HTR-8/SVneo (cell line): ENCODE measurements around the gene PRL.

Experiments used
- DNase-seq: peaks from one replicate; pipeline ENCODE4 v3.0.0; 2011; ENCODE audit warnings: low spot score, mixed read lengths; ENCODE audit not compliant: insufficient read length
- FAIRE-seq: peaks from 2 replicates; lab custom pipeline; 2011; peaks lifted over from hg19 to GRCh38; lab: Jason Lieb, UNC

Gene PRL

GRCh38 chr6:22296936-22297335 is at the start of gene PRL:
PRL (minus strand) TSS chr6:22297036; CDS start chr6:22296982, 54 bp downstream.
- FAIRE-seq (no peak), DNase-seq (no peak)

GRCh38 chr6:22343864-22344263 is 47.0 kb upstream of the PRL start:
- no peak for FAIRE-seq
- DNase-seq = no peak

GRCh38 chr6:22334778-22335177 is 37.9 kb upstream of the PRL start:
- FAIRE-seq (no peak), DNase-seq (no peak)

- no peak for DNase-seq
- FAIRE-seq = no peak
Measured at GRCh38 chr6:22333802-22334201, 37.0 kb upstream of the PRL start.

GRCh38 chr6:22332711-22333110 is 35.9 kb upstream of the PRL start:
- DNase-seq (no peak), FAIRE-seq (no peak)

- DNase-seq = no peak
- FAIRE-seq = no peak
Measured at GRCh38 chr6:22332216-22332615, 35.4 kb upstream of the PRL start.

- no peak for FAIRE-seq
- DNase-seq = no peak
Measured at GRCh38 chr6:22330941-22331340, 34.1 kb upstream of the PRL start.

DNA sequence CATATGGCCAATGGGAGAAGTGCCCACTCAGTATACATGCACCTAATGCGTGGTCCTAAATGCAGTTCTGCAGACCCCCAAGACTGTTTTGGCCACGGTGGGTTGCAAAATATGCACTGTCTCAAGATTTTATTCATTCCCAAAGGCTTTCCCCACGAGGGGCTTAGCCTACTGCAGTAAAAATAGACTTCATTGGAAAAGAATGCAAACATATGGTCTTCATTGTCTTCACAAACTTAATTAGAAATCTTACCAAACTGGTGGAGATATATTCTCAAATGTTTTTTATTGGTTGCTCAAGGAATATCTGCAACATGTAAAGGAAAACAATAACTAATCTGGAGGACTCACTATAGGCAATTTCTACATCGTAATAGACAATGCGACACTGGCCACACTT is 31.6 kb upstream of the PRL start:
- FAIRE-seq (no peak), DNase-seq (no peak)

DNA sequence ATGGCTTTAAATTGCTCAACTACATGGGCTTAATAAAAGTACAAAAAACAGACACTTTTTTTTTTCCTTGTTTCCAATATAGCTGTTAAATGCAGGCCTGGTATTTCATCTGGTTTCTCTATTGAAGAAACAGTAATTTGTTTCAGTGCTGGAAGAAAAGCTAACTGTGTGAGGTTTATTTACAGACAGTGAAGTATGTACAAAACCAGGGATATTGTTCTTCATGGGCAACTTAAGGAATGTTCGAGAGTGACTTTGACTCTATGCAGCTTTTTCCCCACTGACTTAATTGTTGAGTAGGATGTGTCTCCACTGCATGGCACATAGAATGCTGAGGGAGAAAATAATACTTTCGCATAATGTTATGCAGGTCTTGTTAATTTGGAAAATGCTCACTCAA is 31.0 kb upstream of the PRL start:
- FAIRE-seq (no peak), DNase-seq (no peak)

- DNase-seq (no peak), FAIRE-seq (no peak)
Measured at GRCh38 chr6:22326500-22326899, 29.7 kb upstream of the PRL start.

DNA sequence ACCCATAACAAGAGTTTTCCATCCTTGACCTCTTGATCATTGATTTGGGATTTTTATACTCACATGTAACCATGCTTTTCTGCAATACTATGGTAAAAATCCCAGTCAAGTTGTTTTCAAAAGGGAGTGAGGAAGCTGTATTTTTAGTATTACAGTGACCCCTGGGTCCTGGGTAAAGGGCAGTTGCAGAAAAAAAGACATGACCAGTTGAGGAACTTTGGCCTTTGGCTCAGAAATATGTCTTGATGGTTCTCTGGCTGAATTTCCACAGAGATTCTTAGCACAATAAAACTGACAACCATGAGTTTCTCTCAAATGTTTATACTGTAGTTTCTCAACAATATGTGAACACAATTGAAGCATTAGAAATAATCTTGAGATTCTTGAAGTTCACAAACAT is 28.6 kb upstream of the PRL start:
- FAIRE-seq (no peak), DNase-seq (no peak)

GRCh38 chr6:22323848-22324247 is 27.0 kb upstream of the PRL start:
- DNase-seq = no peak
- no peak for FAIRE-seq

DNA sequence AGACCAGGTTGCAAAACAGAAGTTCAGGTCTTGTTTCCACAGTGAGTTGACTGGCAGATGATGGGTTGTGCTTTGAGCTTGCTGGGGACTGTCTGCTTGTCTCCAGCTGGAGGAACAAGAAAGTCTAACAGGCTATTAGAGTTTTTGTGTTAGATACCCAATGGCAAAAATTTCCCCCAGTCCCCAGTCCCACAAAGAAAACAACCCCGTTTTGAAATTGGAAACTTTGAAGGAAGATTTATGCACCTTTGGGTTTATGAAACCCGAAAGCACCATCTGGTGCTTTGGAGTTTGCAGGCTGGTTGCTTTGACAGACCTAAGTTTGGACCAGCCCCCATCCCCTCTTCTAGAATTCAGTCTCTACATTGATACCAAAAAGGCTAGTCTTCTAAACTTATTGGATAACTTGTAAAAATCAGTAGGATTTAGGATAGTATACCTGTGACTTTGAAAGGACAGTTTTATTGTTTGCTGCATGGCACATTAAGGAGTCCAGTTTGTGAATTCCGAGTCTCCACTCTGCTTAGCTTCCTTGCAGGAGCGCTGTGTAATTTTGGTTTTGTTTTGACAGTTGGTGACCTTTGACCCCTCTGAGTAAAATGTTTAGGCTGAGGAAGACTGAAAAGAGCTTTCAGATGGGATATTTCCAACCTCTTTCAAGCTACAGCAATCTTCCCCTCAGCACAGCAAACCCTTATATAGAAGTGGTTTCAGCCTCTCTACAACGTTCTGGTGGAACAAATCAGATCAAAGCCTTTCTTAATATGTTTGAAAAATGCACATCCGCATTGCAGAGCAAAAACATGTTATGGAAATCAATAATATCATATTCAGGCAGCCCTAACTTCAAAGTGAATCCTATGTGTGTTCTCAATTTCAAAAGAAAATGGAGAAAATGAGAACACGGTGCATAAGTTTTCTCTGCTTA is 25.5 kb upstream of the PRL start:
- DNase-seq (no peak), FAIRE-seq (no peak)

- FAIRE-seq = no peak
- DNase-seq = peak; percentile 56
Measured at GRCh38 chr6:22320750-22321149, 23.9 kb upstream of the PRL start.

- no peak for DNase-seq
- FAIRE-seq = no peak
Measured at GRCh38 chr6:22318404-22318803, 21.6 kb upstream of the PRL start.

- no peak for DNase-seq
- FAIRE-seq = no peak
Measured at GRCh38 chr6:22313796-22314195, 17.0 kb upstream of the PRL start.

GRCh38 chr6:22308939-22309338 is 12.1 kb upstream of the PRL start:
- FAIRE-seq = no peak
- no peak for DNase-seq

GRCh38 chr6:22306741-22307466 is 10.1 kb upstream of the PRL start:
- no peak for DNase-seq
- no peak for FAIRE-seq

- no peak for DNase-seq
- no peak for FAIRE-seq
Measured at GRCh38 chr6:22302838-22303237, 6.0 kb upstream of the PRL start.

DNA sequence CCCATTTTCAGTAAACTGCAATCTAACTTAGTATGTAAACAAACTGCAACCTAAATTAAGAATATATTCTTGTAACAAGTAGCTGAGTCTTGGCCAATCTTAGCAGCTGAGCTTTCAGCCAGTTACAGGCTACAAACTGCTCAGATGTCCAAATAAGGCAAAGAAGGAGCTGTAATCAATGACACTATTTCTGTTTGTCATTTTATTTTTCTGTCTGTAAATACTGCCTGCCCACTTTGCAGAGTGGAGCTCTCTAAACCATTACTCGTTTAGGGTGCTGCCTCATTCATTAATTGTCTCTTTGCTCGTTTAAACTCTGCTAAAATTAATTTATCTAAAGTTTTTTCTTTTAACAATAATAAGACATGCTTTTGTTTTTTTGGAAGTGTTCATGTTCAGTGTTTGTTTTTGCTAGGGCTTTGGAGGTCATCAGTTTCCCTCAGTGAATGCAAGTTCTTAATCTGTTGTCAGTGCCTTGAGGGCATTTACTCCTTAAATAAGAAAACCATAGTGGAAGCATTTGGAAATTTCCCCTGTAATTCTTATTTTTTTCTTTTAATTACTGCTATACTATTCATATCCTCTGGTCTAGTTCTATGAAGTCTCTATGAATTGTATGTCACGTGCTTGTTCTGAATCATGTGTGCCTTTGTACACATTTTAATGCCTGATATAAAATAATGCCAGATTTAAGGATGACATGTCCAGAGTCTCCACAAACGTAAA is 3.6 kb upstream of the PRL start:
- FAIRE-seq (no peak), DNase-seq (no peak)

DNA sequence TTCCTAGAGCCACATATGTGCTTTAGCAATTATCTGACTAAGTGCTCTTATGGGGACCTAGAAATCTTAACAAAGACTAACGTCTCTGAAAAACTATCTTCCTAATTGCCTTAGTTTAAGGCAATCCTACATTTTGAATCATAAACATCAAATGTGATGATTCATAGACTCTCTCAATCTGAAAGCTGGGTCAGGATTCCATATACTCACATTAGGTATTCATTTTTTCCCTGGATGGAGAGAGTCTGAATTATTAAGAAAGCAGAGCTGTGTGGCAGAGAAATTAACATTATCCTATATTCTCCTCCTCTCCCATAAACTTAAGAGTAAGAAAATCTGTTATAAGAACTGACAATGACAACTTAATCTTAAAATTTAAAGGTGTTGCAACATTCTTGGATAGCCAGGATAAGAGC is 1.6 kb upstream of the PRL start:
- DNase-seq (no peak), FAIRE-seq (no peak)
